GM18517 (cell line): Measurements from ENCODE around the gene CCDC38.
"Not testable (repeated sequence)": the region's sequence is repeated elsewhere in the genome, so short reads cannot be mapped to it uniquely, and the experiment has no call there.

Source experiments
- ATAC-seq: cut with Tn5 transposase; IDR thresholded peaks from one replicate; pipeline ENCODE4 v1.9.1; 2021; ENCODE audit warnings: mild to moderate bottlenecking, moderate library complexity; ENCODE audit not compliant: unreplicated experiment

The CCDC38 gene

DNA sequence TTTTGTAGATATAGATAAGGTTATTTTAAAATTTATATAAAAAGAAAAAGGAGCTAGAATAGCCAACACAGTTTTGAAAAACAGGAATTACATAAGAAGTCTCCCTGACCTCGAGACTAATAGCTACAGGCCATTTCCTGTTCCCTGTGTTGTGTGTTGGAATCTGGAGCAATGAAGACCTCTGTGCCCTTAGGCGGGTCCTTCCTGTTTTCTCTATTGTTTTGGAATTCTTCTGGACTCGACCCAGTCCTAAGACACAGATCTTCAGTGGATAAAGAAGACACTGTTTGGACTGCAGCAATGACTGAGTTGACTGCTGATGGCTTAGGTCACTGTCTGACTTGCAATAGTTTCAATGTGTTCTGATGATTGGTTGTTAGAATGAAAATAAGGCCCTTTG is 57.4 kb downstream of the CCDC38 start:
- ATAC-seq, result no peak

DNA sequence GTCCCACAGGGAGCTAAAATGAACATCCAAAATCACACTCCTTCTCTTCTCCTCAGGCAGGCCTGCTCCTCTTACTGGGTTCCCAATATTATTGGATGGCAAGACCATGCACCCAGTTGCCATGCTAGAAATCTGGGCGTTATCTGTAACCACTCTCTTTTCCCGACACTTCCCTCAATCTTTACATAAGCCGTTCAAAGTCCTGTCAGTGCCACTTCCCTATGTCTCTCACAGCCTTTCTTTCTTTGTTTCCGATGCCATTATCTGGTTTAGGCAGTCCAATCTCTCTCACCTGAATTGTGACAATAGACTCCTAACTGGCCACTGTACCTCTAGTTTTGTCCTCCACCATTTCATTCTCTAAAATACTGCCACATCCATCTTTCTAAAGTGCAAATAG is 59.5 kb downstream of the CCDC38 start:
- no peak for ATAC-seq

DNA sequence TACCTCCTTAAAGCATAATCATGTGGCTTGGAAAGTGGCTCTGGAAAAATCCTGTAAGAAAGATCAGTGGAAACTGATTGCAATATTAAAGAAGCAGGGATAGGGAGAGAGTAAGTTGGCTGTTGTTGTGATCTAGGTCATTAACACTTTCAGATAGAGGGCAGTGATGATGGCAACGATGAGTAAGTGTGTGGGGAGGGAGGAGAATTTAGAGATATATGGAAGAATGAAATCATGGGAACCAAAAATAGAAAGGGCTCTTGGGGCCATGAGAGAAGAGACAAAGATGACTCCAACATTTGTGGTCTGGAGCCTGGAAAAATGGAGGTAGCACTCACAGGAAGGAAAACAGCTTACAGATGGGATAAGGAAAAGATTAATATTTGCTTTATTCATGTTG is 60.3 kb downstream of the CCDC38 start:
- no peak for ATAC-seq

DNA sequence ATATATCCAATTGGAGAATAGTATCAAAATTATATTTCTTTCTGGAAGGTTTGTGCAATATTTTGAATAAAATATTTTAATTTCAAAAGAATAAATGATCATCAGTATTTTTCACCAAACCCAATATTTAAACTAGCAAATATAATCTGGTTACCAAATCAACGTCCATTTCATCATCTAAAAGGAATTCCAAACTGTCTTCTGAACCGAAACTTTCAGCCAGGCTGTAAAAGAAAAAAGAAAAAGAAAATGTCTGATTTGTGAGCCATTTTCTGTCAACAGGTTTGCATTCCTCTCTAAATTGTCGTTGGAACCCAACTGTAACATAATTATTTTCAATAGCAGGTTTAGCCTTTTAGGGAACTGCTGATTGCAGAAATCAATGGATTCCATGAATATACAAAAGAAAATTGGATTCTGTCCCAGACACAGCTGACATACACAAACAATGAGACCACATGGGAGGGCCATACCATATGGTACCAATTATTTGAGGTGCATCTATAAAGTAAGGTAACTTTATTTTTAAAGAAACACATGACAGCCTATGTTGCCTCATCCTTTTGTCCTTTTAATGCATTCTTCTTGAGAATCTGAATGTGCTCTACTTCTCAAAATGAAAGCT is 61.0 kb downstream of the CCDC38 start:
- ATAC-seq, result no peak

DNA sequence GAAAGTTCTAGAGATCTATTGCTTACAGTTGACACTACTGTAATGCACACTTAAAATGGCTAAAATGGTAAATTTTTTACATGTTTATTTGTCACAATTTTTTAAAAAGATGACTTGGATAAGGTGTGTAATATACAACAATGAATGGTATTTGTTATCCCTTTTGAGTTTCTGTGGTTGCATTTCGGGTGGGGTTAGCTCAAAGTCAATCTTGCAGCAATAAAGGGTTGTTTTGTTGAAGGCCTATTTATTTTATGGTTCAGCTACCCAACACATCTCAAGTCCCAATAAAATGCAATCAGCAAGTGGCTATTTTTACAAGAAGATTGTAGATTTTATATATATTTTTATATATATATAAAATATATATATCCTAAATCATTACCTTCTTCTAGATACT is 61.5 kb downstream of the CCDC38 start:
- no peak for ATAC-seq

DNA sequence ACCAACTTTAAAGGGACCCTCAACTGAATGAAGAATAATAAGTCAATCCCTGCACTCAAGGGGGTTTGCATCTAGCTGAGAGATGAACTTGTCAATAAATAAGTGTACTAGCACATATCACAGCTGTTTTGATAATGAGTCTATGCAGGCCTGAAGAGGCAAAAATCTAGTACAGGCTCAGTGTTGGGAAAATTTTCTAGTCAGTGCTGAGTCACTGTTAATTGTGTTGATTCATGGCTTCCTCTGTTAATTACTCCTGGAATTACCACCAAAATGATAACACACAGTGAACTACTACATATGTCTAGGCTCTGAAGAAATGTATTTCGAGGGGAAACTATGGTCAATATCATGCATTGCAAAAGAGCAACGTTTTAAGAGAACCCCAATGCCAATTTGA is 64.8 kb downstream of the CCDC38 start:
- no peak for ATAC-seq

DNA sequence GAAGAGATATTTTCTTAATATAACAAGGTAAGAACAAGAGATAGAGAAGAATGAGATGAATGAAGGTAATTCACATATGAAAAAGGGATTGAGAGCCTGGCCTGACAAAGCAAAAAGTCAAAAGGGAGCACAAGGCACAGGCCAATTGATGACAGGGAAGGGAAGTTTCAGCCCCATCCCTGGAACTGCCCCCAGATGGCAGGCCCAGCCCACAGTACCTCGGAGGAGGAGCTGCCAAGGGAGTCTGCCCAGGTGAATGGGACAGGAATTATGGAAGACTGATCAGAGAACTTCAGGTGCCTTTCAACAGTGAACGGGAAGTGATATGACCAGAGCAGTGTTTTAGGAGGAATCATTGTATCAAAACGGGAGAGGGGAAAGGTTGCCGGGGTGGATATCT is 68.0 kb downstream of the CCDC38 start:
- no peak for ATAC-seq

DNA sequence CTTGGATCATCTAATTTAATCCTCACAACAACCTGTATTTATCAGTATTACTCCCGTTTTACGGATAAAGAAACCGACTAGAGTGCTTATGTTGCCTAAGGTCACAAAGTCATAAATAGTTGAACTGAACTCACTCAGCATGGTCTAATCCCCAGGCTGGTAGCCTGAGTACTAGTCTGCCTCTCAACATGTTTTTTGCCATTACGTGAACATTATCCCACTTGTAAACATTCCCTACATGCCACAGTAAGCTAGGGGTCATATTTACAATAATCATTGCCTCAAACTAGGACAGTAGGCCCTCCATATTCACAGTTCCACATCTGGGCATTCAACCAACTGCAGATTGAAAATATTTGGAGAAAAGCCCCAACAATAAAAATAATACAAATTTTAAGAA is 71.5 kb downstream of the CCDC38 start:
- ATAC-seq, result no peak

DNA sequence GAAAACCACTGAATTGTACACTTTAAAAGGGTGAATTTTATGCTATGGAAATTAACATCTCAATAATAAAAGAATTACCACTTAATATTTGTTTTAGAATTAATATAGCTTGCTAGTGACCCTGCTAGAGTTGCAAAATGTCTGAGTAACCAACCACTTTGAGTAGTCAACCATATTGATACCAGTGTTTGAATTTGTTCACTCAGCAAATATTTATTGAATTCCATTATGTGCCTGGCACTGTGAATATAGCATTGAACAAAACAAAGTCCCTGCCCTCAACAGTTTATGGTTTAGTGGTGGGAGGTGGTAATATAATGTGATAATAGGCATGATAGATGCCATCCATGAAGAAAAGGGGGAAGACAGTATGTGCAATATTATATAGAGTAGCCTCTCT is 79.1 kb downstream of the CCDC38 start:
- ATAC-seq, result no peak

DNA sequence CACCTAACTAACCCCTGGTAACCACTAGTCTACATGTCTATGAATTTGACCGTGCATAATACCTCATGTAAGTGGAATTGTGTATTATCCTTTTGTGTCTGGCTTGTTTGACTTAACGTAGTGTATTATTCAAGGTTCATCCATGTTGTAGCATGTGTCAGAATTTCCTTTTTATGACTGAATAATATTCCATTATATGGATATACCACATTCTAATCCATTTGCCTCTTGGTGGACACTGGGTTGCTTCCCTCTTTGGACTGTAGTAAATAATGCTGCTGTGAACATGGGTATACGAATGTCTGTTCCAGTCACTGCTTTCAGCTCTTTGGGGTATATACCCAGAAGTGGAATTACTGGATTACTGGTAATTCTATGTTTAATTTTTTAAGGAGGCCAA is 80.4 kb downstream of the CCDC38 start:
- no peak for ATAC-seq

DNA sequence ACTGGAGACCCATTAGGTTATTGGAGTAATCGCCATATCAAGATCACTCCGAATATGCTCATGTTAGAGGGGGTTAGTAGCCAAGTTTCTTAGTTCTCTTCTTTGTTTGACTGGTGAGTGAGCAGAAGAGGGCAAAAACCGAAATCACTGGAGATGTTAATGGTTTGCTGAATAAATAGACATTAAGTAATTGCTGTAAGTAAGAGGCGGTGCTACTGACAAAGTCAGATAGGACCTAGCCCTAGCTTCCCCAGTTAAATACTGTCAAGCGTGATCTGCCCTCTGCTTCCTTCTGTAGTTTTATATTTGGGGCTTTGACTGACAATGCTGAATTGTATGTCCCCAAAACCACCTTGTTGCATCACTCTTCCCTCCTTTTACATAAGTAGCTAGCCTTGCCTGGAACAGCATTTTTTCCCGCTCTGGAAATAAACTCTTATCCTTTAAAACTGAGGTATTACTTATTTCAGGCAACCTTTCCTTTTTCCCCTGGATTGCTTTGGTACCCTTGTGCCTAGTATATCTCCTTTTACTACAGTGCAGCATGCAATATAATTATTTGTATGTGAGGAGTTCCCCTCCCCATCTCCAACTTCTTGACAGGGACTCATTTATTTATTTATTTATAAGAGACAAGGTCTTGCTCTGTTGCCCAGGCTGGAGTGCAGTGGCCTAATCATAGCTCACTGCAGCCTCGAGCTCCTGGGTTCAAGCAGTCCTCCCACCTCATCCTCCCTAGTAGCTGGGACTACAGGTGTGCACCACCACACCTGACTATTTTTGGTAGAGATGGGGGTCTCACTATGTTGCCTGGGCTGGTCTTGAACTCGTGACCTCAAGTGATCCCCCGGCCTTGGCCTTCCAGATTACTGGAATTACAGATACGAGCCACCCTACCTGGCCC is 82.2 kb downstream of the CCDC38 start:
- ATAC-seq, result no peak

DNA sequence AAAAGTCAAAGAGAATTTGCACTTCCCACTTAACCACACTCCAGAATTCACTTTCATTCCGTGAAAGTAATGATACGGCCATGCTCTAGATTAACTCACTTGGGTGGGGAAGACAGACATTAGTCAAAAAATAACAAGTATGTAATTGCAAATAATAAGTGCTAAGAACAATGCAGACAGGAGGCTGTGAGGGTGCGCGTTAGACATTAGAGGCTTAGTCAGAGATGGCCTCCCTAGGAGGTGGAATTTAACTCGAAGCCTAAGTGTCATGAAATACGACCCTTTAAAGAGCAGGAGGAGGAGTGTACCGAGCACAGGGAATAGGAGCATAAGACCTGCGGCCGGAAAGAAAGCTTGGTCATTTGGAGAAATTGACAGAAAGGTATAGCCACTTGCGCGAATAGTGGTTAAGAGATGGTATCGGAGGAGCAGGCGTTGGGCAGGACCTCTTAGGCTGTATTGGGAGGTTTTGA is 83.0 kb downstream of the CCDC38 start:
- peak; percentile 19 for ATAC-seq

DNA sequence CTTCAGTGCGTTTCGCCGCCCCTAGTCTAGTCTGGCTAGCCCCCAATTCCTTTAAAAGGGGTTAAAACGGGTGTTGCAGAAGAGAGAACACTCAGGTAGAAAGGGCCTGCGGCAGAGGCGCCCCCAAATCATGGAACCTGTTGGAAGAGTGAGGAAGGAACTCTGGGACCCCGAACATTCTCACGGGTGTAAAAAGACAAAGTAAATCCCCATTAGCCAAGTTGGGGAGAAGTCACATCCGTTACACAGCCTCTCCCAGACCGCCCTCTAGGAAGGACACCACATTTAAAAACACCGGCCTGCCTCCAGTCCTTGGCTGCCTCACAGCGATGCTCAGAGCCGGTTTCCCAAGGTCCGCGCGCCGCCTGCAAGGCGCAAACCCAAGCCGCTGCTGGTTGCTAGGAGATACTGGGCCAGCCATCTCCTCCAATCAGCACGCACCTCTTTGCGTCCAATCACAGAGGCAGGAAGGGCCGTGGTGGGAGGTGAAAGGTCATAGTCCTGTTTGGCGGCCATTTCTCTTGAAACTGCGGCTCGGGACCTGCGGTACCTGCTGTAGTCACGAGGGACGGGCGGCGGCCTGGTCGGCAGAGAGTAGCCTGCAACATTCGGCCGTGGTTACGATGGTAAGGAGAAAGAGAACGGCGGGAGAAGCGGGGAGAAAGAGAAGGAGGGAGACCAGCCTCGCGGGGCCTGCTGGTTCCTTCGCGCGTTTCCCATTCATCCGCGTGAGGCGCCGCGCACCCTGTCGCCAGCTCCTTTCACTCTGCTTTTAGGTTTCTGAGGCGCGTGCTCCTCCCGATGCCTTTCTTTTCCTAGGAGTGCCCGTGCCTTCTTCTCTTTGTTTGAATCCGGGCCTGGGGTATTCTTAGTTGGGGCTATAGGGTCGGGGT is 83.7 kb downstream of the CCDC38 start, which contains the start of gene SNRPF:
Gene SNRPF (plus strand): TSS at position 502 of the 893 bp plus-strand sequence. CDS start 122 bp downstream, at position 624.
- ATAC-seq, result peak; percentile 98

DNA sequence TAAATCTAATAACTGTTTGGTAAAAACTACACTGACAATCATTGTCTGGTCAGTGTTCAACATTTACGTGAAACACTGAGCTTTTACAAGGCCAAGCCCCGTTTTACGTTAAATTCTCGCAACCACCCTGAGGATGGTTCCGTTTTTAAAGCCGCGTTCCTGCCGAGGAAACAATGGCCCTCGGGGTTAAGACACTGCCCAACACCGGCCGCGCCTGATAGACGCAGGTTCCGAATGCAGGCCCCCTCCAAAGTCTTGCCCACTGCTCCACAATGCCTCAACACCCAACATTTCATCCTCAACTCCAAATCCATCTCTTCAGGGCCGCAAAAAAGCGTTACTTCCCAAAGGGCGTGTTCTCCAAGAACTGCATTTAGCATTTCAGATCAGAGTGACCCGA is 84.6 kb downstream of the CCDC38 start:
- ATAC-seq, result no peak

DNA sequence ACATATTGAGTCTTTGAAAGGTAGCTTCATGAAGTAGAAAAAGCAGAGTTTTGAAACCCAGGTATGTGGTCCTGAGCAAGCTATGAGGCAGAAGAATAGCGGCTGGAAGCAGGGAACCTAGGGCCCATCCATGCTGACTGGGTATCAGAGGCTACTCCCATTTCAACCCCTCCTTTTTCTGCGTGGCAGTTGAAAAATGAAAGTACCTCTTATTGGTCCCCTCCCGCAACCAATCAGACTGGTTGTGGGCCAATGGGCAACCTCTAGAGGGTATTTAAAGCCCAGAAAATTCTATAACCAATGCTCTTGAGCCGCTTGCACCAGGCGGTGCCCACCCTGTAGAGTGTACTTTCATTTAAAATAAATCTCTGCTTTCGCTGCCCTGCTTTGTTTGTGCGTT is 85.3 kb downstream of the CCDC38 start:
- ATAC-seq, result no peak

DNA sequence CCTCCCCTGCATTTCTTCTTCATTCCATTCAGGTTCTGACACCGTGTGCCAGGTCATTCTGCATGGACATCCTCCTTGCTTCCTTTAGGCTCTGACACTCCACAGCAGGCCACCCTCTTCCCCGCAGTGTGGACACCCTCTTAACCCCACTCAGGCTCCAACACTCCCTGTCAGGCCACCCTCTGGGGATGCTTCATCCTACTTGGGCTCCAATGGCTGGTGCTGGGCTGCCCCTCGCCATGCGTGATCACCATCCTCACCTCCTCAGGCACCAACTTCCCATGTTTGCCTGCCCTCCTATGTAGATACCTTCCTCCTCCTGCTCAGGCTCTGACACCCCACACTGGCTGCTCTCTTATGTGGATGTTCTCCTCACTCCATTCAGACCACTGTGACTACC is 90.3 kb downstream of the CCDC38 start:
- no peak for ATAC-seq

DNA sequence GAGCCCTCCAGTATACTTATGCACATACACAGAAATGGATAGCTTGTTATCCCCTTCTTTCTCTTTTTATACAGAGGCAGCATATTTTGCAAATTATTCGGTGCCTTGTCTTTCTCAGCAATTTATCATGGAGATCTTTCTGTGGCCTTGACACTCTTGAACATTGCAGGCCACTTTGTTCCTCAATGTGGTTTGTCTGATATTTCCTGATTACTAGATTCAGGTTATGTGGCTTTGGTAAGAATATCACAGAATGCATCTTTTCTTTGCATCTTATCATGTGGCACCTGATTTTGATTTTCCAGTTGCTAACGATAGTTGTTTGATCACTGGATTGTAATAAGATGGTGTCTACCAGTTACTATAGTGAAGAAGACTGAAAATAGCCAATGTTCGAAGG is 90.8 kb downstream of the CCDC38 start:
- ATAC-seq, result no peak

DNA sequence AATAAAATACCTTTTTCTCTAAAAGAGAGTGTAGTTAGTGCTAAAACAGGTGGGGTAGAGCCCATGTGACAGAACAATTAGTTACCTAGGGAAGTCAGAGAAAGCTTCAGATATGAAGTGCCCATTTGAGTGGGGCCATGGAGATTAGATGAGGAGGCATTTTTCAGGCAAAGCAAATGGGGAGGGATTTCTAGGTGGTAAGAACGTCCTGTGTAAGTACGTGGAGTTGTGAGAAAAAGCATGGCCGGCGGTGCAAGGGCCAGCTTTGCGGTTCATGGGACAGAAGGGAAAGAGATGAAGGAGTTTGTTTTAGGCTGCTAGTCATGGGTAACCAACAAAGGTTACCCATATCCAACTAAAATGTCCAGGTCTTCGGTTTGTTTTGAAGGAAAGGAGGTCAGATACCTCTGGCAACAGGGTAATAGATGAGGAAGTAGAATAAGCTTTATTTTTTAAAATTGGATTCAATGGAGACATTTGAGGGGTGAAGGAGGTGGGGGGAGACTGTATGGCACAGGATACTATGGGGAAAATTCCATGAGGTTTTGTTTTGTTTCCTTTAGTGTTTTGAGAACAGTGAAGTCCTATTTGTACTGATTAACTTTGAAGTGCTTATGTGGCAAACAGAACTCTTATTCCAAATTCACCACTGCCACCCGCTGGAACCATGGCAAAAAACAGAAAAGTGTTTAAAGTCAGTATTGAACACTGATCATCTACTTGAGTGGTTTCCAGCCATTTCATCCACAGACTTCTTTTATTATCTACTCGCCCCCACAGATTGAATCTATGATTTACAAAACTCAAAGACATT is 93.6 kb downstream of the CCDC38 start:
- no peak for ATAC-seq

DNA sequence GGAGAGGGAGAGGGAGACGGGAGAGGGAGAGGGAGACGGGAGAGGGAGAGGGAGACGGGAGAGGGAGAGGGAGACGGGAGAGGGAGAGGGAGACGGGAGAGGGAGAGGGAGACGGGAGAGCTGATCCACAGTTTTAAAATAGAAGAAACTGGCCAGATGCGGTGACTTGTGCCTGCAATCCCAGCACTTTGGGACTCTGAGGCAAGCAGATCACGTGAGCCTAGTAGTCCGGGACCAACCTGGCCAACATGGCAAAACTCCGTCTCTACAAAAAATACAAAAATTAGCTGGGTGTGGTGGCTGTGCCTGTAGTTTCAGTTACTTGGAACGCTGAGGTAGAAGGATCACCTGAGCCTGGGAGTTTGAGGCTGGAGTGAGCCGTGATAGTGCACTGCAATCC is 100.0 kb downstream of the CCDC38 start:
- not testable (repeated sequence) for ATAC-seq

DNA sequence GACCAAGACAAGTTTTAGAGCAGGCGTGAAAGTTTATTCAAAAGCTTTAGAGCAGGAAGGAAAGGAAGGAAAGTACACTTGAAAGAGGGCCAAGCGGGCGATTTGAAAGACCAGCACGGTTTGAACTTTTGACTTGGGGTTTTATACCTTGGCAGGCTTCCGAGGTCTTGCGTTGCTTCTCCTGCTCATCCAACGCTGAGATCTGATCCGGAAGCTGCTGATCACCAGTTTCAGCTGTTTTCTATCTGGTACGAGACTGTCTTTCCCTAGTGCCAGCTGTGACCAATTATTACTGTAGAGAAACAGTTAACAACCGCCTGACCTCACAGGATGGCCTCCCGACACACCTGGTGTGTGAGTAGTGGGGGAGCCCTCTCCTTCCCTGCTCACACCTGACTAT is 104.3 kb downstream of the CCDC38 start:
- ATAC-seq, result no peak
